Activated naive CD4-positive, alpha-beta T cell treated with anti-CD3 and anti-CD28 coated beads, Interleukin-2, amount 50 U/mL, for 24 hours (primary cell): ENCODE results near the gene MAPK10.

Experiments
- H3K27ac Mint-ChIP-seq: one replicate; pipeline ENCODE4 v1.8.0; 2021; ENCODE audit warnings: mild to moderate bottlenecking, mixed read lengths
- H3K27me3 Mint-ChIP-seq: one replicate; pipeline ENCODE4 v1.8.0; 2021; ENCODE audit warnings: mixed read lengths
- H3K36me3 Mint-ChIP-seq: one replicate; pipeline ENCODE4 v1.8.0; 2021; ENCODE audit warnings: mixed read lengths
- H3K4me1 Mint-ChIP-seq: one replicate; pipeline ENCODE4 v1.8.0; 2021; ENCODE audit warnings: mixed read lengths
- H3K4me3 Mint-ChIP-seq: one replicate; pipeline ENCODE4 v1.8.0; 2021; ENCODE audit warnings: mild to moderate bottlenecking, mixed read lengths
- H3K9me3 Mint-ChIP-seq: one replicate; pipeline ENCODE4 v1.8.0; 2021; ENCODE audit warnings: mixed read lengths

MAPK10 gene

DNA sequence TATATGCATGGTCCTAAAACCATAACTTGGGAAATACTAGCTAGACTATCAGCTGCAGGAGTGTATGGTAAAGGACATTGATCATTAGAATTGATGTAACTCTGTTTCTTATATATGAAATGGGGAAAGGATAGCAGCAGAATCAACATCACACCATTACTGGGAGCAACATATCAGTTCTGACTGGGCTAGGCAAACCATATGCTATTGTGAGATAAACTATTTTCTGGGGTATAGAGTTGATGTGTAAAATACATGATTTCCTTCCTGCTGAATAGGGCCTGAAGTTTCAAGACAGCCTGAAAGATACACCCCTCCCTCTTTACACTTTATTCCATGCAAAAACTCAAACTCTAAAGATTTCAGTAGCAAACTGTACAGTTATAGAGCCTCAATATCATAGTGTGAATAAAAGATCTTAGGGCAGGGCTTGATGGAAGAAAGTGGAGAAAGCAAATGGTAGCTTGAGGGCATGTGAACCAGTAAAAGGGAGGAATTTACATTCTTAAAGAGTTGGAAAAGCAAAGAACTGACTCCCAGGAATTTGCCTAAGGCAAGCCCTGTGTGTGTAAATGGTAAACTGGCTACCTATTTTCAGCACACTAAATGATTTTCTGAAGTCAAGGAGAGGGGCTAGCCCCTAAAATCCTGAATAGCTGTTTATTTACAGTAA is 404.1 kb downstream of the MAPK10 start:
- H3K36me3 Mint-ChIP-seq: no peaks in the 10 kb centered on the region
- no peaks in the 10 kb centered on the region for H3K27me3 Mint-ChIP-seq
- no peaks in the 10 kb centered on the region for H3K4me1 Mint-ChIP-seq
- no peaks in the 10 kb centered on the region for H3K9me3 Mint-ChIP-seq
- H3K4me3 Mint-ChIP-seq: no peak overlapping the region
- H3K27ac Mint-ChIP-seq: no peak overlapping the region

DNA sequence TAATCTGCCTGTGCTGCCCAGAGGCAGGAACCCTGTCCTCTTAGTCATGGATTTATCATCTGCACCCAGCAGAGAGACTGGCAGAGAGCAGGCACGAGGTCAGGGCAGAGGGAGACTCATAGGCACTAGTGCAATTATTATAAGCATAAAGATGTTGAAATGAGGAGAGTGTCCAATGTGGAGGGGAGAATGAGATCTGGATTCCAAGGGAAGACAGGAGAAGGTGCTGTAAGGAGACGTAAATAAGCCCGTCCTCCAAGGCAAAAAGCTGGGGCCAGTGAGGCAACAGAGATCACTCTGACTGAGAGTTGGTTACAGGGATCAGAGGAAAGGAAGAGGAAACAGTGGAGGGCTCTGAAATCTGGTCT is 406.2 kb downstream of the MAPK10 start:
- no peaks in the 10 kb centered on the region for H3K27me3 Mint-ChIP-seq
- H3K27ac Mint-ChIP-seq: no peak overlapping the region
- no peaks in the 10 kb centered on the region for H3K9me3 Mint-ChIP-seq
- no peaks in the 10 kb centered on the region for H3K36me3 Mint-ChIP-seq
- no peaks in the 10 kb centered on the region for H3K4me1 Mint-ChIP-seq
- no peak overlapping the region for H3K4me3 Mint-ChIP-seq

DNA sequence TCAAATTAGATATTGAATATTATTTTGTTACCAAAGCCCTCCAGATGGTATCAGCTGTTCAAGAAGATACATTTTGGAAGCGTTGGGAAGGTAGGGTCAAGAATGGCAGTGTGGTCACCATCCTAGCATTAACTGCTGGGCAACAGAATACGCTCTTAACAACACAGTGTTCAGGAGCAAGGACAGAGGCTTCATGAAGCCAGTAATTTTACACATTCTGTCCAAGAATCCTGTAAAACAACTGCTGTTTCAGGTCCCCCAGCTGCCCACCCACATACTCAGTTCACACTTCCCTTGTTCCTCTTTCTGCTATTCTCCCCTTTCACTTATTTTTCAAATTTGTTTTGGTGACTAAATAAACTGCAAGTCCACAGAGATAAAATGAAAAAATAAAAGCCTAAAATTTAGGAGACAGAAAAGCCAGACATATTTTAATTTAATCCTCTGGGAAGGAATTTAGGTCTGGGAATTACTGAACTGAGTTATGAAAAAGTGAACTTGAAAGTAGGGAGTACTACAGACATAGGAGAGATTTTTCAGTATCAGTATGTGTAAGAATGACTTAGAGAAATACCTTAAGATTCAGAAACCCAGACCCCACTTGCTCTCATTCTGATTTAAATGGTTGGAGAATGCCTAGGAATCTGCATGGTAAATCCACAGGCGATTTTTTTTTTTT is 406.7 kb downstream of the MAPK10 start:
- H3K9me3 Mint-ChIP-seq: no peaks in the 10 kb centered on the region
- H3K27ac Mint-ChIP-seq: no peak overlapping the region
- H3K36me3 Mint-ChIP-seq: no peaks in the 10 kb centered on the region

DNA sequence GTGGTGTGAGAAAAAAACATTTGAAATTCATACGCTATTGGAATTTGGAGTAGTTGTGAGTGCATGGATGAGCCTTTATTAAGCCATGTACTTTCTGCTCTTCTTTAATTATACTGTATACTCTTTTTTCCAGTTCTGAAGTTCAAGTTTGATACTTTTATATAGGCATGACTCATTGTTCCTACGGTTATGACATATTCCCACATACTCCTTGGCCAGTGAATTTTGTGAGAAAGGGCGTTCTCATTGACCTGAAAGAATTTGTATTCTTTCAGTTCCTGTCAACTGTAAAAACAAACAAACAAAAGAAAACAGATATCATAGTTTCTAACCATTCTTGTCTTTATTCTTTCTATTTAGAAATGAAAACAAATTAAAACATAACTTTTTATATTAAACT is 407.3 kb downstream of the MAPK10 start:
- Mint-ChIP-seq H3K27me3 (no peaks in the 10 kb centered on the region), H3K9me3 (no peaks in the 10 kb centered on the region), H3K4me1 (no peaks in the 10 kb centered on the region), H3K27ac (no peak overlapping the region), H3K4me3 (no peak overlapping the region), H3K36me3 (no peaks in the 10 kb centered on the region)

More for the DNA sequence above, 406.7 kb downstream of the MAPK10 start:
- Mint-ChIP-seq H3K27me3 (no peaks in the 10 kb centered on the region), H3K4me1 (no peaks in the 10 kb centered on the region), H3K4me3 (no peak overlapping the region)

DNA sequence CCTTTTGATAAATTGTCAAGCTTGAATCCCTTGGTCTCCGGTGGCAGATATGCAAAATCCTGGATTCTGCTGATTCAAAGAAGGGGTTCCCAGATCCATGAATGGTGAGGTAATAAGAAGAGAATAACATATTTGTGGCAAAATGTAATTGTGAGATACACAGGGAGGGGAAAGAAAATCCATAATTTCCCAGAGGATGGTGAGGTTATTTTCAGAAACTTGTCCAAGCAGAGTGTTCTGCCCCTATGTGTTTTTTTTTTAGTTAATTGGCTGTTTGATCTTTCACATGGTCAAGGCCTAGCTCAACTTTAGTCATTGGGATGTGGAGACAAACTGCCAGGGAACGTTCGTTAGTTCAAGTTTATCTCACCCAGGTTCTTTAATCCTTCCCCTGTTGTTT is 408.8 kb downstream of the MAPK10 start:
- no peaks in the 10 kb centered on the region for H3K9me3 Mint-ChIP-seq
- no peak overlapping the region for H3K27ac Mint-ChIP-seq
- H3K27me3 Mint-ChIP-seq: no peaks in the 10 kb centered on the region
- H3K4me3 Mint-ChIP-seq: no peak overlapping the region
- no peaks in the 10 kb centered on the region for H3K36me3 Mint-ChIP-seq
- H3K4me1 Mint-ChIP-seq: no peaks in the 10 kb centered on the region

DNA sequence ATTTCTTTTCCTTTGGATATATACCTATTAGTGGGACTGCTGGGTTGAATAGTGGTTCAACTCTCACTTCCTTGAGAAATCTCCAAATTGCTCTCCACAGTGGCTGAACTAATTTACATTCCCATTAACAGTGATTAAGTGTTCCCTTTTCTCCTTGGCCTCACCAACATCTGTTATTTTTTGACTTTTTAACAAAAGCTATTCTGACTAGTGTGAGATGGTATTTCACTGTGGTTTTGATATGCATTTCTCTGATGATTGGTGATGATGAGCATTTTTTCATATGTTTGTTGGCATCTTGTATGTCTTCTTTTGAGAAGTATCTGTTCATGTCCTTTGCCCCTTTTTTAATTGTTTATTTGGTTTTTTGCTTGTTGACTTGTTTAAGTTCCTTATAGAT is 413.0 kb downstream of the MAPK10 start:
- H3K36me3 Mint-ChIP-seq: no peaks in the 10 kb centered on the region
- H3K9me3 Mint-ChIP-seq: no peaks in the 10 kb centered on the region
- no peaks in the 10 kb centered on the region for H3K27me3 Mint-ChIP-seq
- no peak overlapping the region for H3K4me3 Mint-ChIP-seq
- no peak overlapping the region for H3K27ac Mint-ChIP-seq
- no peaks in the 10 kb centered on the region for H3K4me1 Mint-ChIP-seq

DNA sequence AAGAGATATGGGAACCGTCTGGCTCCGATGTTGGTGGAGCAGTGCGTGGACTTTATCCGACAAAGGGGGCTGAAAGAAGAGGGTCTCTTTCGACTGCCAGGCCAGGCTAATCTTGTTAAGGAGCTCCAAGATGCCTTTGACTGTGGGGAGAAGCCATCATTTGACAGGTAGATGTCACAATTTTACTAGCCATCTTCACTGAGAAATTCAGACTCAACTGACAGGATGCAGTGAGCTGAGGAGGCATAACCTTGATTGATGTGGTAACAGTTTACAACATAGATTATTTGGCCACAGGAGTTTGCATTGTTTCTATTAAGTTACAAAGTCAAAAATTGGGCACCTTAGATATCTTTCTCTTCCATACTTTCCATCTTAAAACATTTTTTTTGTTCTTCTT is 417.7 kb downstream of the MAPK10 start:
- no peaks in the 10 kb centered on the region for H3K36me3 Mint-ChIP-seq

DNA sequence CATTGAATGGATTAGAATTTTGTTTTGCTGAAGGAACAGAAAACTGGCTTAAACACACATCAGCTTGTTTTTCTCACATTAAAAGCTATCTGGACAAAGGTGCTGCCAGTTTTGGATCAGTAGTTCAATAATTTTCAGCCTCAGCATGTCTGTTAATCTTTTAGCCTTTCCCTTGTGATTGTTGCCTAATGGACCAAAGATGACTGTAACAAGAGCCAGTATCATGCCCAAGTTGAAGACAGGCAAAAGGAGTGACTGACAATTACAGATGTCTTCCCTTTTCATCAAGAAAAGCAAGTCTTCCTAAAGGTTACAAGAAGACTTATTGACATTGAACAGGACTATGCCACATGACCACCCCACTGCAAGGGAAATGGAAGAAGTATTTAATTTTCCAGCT is 419.7 kb downstream of the MAPK10 start:
- Mint-ChIP-seq H3K4me1 (no peaks in the 10 kb centered on the region), H3K27ac (no peak overlapping the region), H3K9me3 (no peaks in the 10 kb centered on the region), H3K36me3 (no peaks in the 10 kb centered on the region), H3K27me3 (no peaks in the 10 kb centered on the region), H3K4me3 (no peak overlapping the region)

More for the DNA sequence above, 417.7 kb downstream of the MAPK10 start:
- no peak overlapping the region for H3K27ac Mint-ChIP-seq
- no peaks in the 10 kb centered on the region for H3K4me1 Mint-ChIP-seq
- no peaks in the 10 kb centered on the region for H3K27me3 Mint-ChIP-seq
- no peaks in the 10 kb centered on the region for H3K9me3 Mint-ChIP-seq
- no peak overlapping the region for H3K4me3 Mint-ChIP-seq
